DND-41 (cell line): ENCODE data around the gene GIPC1.

Experiments used
- EZH2 ChIP-seq: IDR thresholded peaks from 3 replicates; pipeline ENCODE4 v1.6.1; 2012; ENCODE audit warnings: borderline replicate concordance, low read depth, mild to moderate bottlenecking, moderate library complexity, low read length, inconsistent platforms; ENCODE audit not compliant: severe bottlenecking
- TF ChIP-seq, protein P1 (sequence below): IDR thresholded peaks from 2 replicates; pipeline ENCODE4 v1.5.1; 2012; ENCODE audit warnings: borderline replicate concordance, low read length, moderate library complexity, mild to moderate bottlenecking; ENCODE audit not compliant: poor library complexity, severe bottlenecking; ENCODE audit errors: extremely low read depth

DNA sequence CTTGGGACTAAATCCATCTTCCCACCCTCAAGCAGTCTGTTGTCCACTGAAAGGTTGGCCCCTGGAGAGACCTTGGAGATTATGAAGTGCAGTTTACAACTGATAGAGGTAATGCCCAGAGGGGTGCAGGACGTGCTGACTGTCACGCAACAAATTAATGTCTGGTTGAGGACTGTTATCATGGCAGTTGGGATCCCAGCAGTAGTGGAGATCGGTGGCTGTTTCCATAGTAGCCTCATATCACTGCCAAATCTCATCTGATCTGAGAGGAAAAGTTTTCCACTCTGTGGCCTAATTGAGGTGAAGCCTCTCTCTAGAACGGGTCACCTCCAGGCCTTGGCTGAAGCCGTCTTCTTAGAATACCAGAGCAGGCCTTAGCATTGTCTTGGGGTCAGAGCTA, 37.5 kb upstream of the GIPC1 start:
- TF ChIP-seq, protein P1, sequence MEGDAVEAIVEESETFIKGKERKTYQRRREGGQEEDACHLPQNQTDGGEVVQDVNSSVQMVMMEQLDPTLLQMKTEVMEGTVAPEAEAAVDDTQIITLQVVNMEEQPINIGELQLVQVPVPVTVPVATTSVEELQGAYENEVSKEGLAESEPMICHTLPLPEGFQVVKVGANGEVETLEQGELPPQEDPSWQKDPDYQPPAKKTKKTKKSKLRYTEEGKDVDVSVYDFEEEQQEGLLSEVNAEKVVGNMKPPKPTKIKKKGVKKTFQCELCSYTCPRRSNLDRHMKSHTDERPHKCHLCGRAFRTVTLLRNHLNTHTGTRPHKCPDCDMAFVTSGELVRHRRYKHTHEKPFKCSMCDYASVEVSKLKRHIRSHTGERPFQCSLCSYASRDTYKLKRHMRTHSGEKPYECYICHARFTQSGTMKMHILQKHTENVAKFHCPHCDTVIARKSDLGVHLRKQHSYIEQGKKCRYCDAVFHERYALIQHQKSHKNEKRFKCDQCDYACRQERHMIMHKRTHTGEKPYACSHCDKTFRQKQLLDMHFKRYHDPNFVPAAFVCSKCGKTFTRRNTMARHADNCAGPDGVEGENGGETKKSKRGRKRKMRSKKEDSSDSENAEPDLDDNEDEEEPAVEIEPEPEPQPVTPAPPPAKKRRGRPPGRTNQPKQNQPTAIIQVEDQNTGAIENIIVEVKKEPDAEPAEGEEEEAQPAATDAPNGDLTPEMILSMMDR: no peak
- TF ChIP-seq EZH2: no peak
